ENCODE measurements around the gene OOSP2.

DNA sequence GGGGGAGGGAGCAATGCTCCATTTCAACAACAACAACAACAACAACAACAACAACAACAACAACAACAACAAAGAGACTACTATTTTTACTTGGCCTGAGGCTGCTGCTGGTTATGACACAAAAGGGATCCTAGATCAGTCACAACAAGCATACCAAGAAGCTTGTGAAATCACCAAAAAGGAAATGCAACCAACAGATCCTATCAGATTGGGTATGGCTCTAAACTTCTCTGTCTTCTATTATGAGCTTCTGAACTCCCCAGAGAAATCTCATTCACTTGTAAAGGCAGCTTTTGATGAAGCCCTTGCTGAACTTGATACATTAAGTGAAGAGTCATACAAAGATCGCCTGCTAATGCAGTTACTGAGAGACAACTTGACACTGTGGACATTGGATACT lies 37.8 kb downstream of the OOSP2 start:
- no peak for TF ChIP-seq CTCF (IDR thresholded peaks at IDR 0.05)
- no peak for TF ChIP-seq EP300 (IDR thresholded peaks at IDR 0.05)
